ENCODE measurements around the gene AFF2. TPM values are rescaled to one million over a fixed set of nuclear protein-coding genes. Genes with fewer than 3 reads are reported as not detected.
A peak's percentile ranks its signal among the peaks of the same experiment; 100 is the strongest.

Gene AFF2
- total RNA-seq, 1 donor from 2014 or later: under 0.01 TPM

- Histone ChIP-seq H3K4me3 (ENCODE audit: low read depth, low read length) (no peak overlapping the region), H3K27me3 (ENCODE audit: control insufficient read depth, insufficient read depth, low read length) (no peaks in the 10 kb centered on the region), H3K36me3 (ENCODE audit: control insufficient read depth, insufficient read depth, low read length) (no peaks in the 10 kb centered on the region)
- TF ChIP-seq CTCF (IDR thresholded peaks at IDR 0.05; ENCODE audit: insufficient read depth, low read length, severe bottlenecking): no peak
- no peak for FAIRE-seq
- DNase-seq (ENCODE audit: low read depth): no peak
These were observed 305.9 kb downstream of the AFF2 start for GRCh38 chrX:148806145-148806870.

GRCh38 chrX:148808833-148809232, 308.4 kb downstream of the AFF2 start:
- no peaks in the 10 kb centered on the region for H3K27me3 ChIP-seq (ENCODE audit: control insufficient read depth, insufficient read depth, low read length)

GRCh38 chrX:148811236-148811635, 310.8 kb downstream of the AFF2 start:
- no peak for TF ChIP-seq CTCF (IDR thresholded peaks at IDR 0.05; ENCODE audit: insufficient read depth, low read length, severe bottlenecking)
- Histone ChIP-seq H3K4me3 (ENCODE audit: low read depth, low read length) (no peak overlapping the region), H3K36me3 (ENCODE audit: control insufficient read depth, insufficient read depth, low read length) (no peaks in the 10 kb centered on the region), H3K27me3 (ENCODE audit: control insufficient read depth, insufficient read depth, low read length) (no peaks in the 10 kb centered on the region)
- DNase-seq (ENCODE audit: low read depth): peak; percentile 1
- FAIRE-seq: no peak

More at GRCh38 chrX:148808833-148809232, 308.4 kb downstream of the AFF2 start:
- Histone ChIP-seq H3K4me3 (ENCODE audit: low read depth, low read length) (no peak overlapping the region), H3K36me3 (ENCODE audit: control insufficient read depth, insufficient read depth, low read length) (no peaks in the 10 kb centered on the region)
- no peak for DNase-seq (ENCODE audit: low read depth)
- TF ChIP-seq CTCF (IDR thresholded peaks at IDR 0.05; ENCODE audit: insufficient read depth, low read length, severe bottlenecking): no peak
- FAIRE-seq: no peak

- Histone ChIP-seq H3K27me3 (ENCODE audit: control insufficient read depth, insufficient read depth, low read length) (no peaks in the 10 kb centered on the region), H3K4me3 (ENCODE audit: low read depth, low read length) (no peak overlapping the region), H3K36me3 (ENCODE audit: control insufficient read depth, insufficient read depth, low read length) (no peaks in the 10 kb centered on the region)
- peak; percentile 2 for DNase-seq (ENCODE audit: low read depth)
- no peak for FAIRE-seq
- TF ChIP-seq CTCF (IDR thresholded peaks at IDR 0.05; ENCODE audit: insufficient read depth, low read length, severe bottlenecking): no peak
These were observed 313.0 kb downstream of the AFF2 start for GRCh38 chrX:148813422-148813821.

GRCh38 chrX:148813967-148814366, 313.6 kb downstream of the AFF2 start:
- Histone ChIP-seq H3K36me3 (ENCODE audit: control insufficient read depth, insufficient read depth, low read length) (no peaks in the 10 kb centered on the region), H3K27me3 (ENCODE audit: control insufficient read depth, insufficient read depth, low read length) (no peaks in the 10 kb centered on the region), H3K4me3 (ENCODE audit: low read depth, low read length) (no peak overlapping the region)
- FAIRE-seq (no peak), DNase-seq (ENCODE audit: low read depth) (no peak)
- TF ChIP-seq CTCF (IDR thresholded peaks at IDR 0.05; ENCODE audit: insufficient read depth, low read length, severe bottlenecking): no peak
